PFSK-1 (cell line): ENCODE data around the gene TMEM115.
A peak's percentile ranks its signal among the peaks of the same experiment; 100 is the strongest.

ENCODE experiments used
- FOXP2 ChIP-seq: optimal IDR thresholded peaks from 2 replicates; pipeline ENCODE3; 2011; ENCODE audit warnings: borderline replicate concordance, control low read depth, inconsistent platforms; ENCODE audit not compliant: insufficient read depth; ENCODE audit errors: extremely low read length, extremely low read depth
- POLR2AphosphoS5 ChIP-seq: IDR thresholded peaks from 2 replicates; pipeline ENCODE4 v1.6.1; 2012; ENCODE audit warnings: low read depth, mild to moderate bottlenecking, control low read depth, low read length, moderate library complexity
- REST ChIP-seq, 2 experiments: IDR thresholded peaks; 2 replicates each; pipeline versions ENCODE4 v1.6.1 to v1.8.0; 2011 to 2012; ENCODE audit warnings: low read depth in 2 of 2, low read length in 2 of 2, control low read depth in 1 of 2, inconsistent platforms in 1 of 2, mild to moderate bottlenecking in 1 of 2, moderate library complexity in 1 of 2; ENCODE audit not compliant: insufficient read depth in 1 of 2
- SIN3A ChIP-seq: IDR thresholded peaks from 2 replicates; pipeline ENCODE4 v1.6.1; 2012; ENCODE audit warnings: mild to moderate bottlenecking, low read length, moderate library complexity, borderline replicate concordance; ENCODE audit not compliant: insufficient read depth
- TAF1 ChIP-seq: IDR thresholded peaks from 2 replicates; pipeline ENCODE4 v1.6.1; 2012; ENCODE audit warnings: low read length, control low read depth, borderline replicate concordance; ENCODE audit not compliant: insufficient read depth

TMEM115 gene

GRCh38 chr3:50333744-50334328 lies 25.5 kb downstream of the TMEM115 start:
- TF ChIP-seq POLR2AphosphoS5 = no peak
- no peak for TF ChIP-seq SIN3A
- TF ChIP-seq REST (IDR thresholded peaks at IDR 0.05; ENCODE audit: insufficient read depth in 1 of 2, low read depth in 2 of 2, low read length in 2 of 2) = no peak
- TF ChIP-seq FOXP2 = no peak

GRCh38 chr3:50331364-50331907 lies 27.9 kb downstream of the TMEM115 start:
- no peak for TF ChIP-seq REST (IDR thresholded peaks at IDR 0.05; ENCODE audit: insufficient read depth in 1 of 2, low read depth in 2 of 2, low read length in 2 of 2)
- TF ChIP-seq FOXP2 = no peak
- TF ChIP-seq POLR2AphosphoS5 = no peak
- TF ChIP-seq SIN3A = no peak
- TF ChIP-seq TAF1 = no peak

GRCh38 chr3:50330330-50330729 lies 29.0 kb downstream of the TMEM115 start:
- TF ChIP-seq SIN3A (no peak), TAF1 (no peak), REST (IDR thresholded peaks at IDR 0.05; ENCODE audit: insufficient read depth in 1 of 2, low read depth in 2 of 2, low read length in 2 of 2) (no peak), POLR2AphosphoS5 (no peak), FOXP2 (no peak)

GRCh38 chr3:50327943-50328691 lies 31.2 kb downstream of the TMEM115 start, which contains the start of gene TUSC2:
Gene TUSC2, minus strand, starts transcription at chr3:50328223. Its CDS starts 124 bp downstream, at chr3:50328099.
- TF ChIP-seq SIN3A (no peak; the same call in 1 of the 2 replicates), POLR2AphosphoS5 (peak; percentile 79), REST (IDR thresholded peaks at IDR 0.05; ENCODE audit: insufficient read depth in 1 of 2, low read depth in 2 of 2, low read length in 2 of 2) (peak; percentile 53 to 54; a peak in 2 of 4 replicates), TAF1 (peak; percentile 78; the same call in 1 of the 2 replicates), FOXP2 (no peak)
